Esophagus muscularis mucosa (tissue), 4 donors: ENCODE results near the gene ARHGAP32. TPM values are rescaled to one million over a fixed set of nuclear protein-coding genes. Genes with fewer than 3 reads are reported as not detected.
"Not testable (repeated sequence)": the region's sequence is repeated elsewhere in the genome, so short reads cannot be mapped to it uniquely, and the experiment has no call there.

Experiments used
- DNase-seq: peaks from one replicate; pipeline ENCODE4 v3.0.0-alpha.2; 2017; ENCODE audit errors: extremely low spot score
- H3K27ac ChIP-seq, 4 donors: fragments of 200-600 bp; sonication (generic); replicated peaks in 1 of 4; 1 replicate in 3 of 4; 2 replicates in 1 of 4; pipeline ENCODE4 v1.5.1; 2016 to 2019; ENCODE audit warnings: mild to moderate bottlenecking in 1 of 4
- H3K27me3 ChIP-seq, 4 donors: fragments of 200-600 bp; sonication (generic); one replicate each; pipeline versions ENCODE4 v1.5.1 to v1.6.0; 2016 to 2019
- H3K36me3 ChIP-seq, 4 donors: fragments of 200-600 bp; sonication (generic); one replicate each; pipeline ENCODE4 v1.5.1; 2016 to 2019
- H3K4me1 ChIP-seq, 4 donors: fragments of 200-600 bp; sonication (generic); one replicate each; pipeline ENCODE4 v1.5.1; 2016 to 2019
- H3K4me3 ChIP-seq, 4 donors: fragments of 200-600 bp; sonication (generic); 1 replicate in 2 of 4; 2 replicates in 2 of 4; pipeline ENCODE4 v1.5.1; 2016 to 2019; ENCODE audit warnings: mild to moderate bottlenecking in 4 of 4, moderate library complexity in 1 of 4
- H3K9me3 ChIP-seq, 4 donors: fragments of 200-600 bp; sonication (generic); 1 replicate in 3 of 4; 2 replicates in 1 of 4; pipeline ENCODE4 v1.5.1; 2016 to 2019
- EP300 ChIP-seq: sonication (generic); formaldehyde crosslinking; IDR thresholded peaks from one replicate; pipeline ENCODE4 v1.6.1; 2017; ENCODE audit warnings: antibody characterized with exemption
- POLR2A ChIP-seq: fragments of 450-650 bp; IDR thresholded peaks from one replicate; pipeline ENCODE4 v1.6.1; 2017; ENCODE audit warnings: antibody characterized with exemption, moderate library complexity, mild to moderate bottlenecking, low read depth
- POLR2AphosphoS5 ChIP-seq, 2 donors: sonication (generic); formaldehyde crosslinking; IDR thresholded peaks; one replicate each; pipeline ENCODE4 v1.6.1; 2017; ENCODE audit warnings: antibody characterized with exemption in 2 of 2
- WGBS: methylation state at CpG from one replicate; pipeline ENCODE4 v1.1.5; 2018; 5-methylcytosine and 5-hydroxymethylcytosine counted together
- intact Hi-C: fragments of 100-400 bp; cut with DNase I; formaldehyde crosslinking; loops from one replicate; pipeline ENCODE4 v1.15.1; 2023
- total RNA-seq, 4 donors: library from RNA; depleted of rRNA; stranded (reverse); fragments of >200 nt; gene quantifications; one replicate each; pipeline versions ENCODE4 v1.1.0 to v1.2.1, GENCODE V29; 2016
- TF ChIP-seq, protein P1 (sequence below), 3 experiments: fragments of 200-600 bp in 2 of 3; fragments of 450-650 bp in 1 of 3; sonication (generic) in 2 of 3; IDR thresholded peaks; one replicate each; pipeline ENCODE4 v1.5.1; 2017 to 2019; ENCODE audit warnings: antibody characterized with exemption in 3 of 3, mild to moderate bottlenecking in 2 of 3, moderate library complexity in 1 of 3

ARHGAP32 gene
- total RNA-seq, 4 donors from 2014 or later = 11.9 to 17.0 (median 15.8) TPM

DNA sequence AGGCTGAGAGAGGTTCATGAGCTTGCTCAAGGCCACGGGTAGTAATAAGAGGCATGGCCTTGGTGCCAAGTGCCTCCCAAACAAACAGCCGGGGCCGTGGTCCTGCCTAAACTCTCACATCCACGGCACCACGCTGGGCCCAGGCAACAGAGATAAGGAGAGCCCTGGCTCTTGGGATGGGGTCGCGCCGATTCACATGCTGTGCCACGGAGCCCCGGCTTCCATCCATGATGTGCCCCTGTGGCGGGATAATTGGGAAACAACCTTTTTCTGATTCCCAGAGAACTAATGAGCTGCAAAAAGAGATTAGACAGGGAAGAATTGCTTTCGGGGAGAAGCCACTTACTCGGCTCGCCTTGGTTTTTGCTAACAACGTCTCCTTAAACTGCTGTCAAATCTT, 271.5 kb downstream of the ARHGAP32 start:
- WGBS = 91% methylated on average over 14 of the region's 15 CpGs
- no peaks in the 10 kb centered on the region for H3K36me3 ChIP-seq
- no peaks in the 10 kb centered on the region for H3K4me1 ChIP-seq
- intact Hi-C loops = no loop called here
- no peak overlapping the region for H3K27ac ChIP-seq
- H3K27me3 ChIP-seq = peaks cover 0 to 6% (median 0%) of the 10 kb centered on the region in 4 donors
- no peak overlapping the region for H3K4me3 ChIP-seq
- TF ChIP-seq EP300 (no peak), POLR2AphosphoS5 (IDR thresholded peaks at IDR 0.05) (no peak), POLR2A (no peak)
- TF ChIP-seq, protein P1, sequence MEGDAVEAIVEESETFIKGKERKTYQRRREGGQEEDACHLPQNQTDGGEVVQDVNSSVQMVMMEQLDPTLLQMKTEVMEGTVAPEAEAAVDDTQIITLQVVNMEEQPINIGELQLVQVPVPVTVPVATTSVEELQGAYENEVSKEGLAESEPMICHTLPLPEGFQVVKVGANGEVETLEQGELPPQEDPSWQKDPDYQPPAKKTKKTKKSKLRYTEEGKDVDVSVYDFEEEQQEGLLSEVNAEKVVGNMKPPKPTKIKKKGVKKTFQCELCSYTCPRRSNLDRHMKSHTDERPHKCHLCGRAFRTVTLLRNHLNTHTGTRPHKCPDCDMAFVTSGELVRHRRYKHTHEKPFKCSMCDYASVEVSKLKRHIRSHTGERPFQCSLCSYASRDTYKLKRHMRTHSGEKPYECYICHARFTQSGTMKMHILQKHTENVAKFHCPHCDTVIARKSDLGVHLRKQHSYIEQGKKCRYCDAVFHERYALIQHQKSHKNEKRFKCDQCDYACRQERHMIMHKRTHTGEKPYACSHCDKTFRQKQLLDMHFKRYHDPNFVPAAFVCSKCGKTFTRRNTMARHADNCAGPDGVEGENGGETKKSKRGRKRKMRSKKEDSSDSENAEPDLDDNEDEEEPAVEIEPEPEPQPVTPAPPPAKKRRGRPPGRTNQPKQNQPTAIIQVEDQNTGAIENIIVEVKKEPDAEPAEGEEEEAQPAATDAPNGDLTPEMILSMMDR (IDR thresholded peaks at IDR 0.05) = no peak
- H3K9me3 ChIP-seq = no peaks in the 10 kb centered on the region
- no peak for DNase-seq

DNA sequence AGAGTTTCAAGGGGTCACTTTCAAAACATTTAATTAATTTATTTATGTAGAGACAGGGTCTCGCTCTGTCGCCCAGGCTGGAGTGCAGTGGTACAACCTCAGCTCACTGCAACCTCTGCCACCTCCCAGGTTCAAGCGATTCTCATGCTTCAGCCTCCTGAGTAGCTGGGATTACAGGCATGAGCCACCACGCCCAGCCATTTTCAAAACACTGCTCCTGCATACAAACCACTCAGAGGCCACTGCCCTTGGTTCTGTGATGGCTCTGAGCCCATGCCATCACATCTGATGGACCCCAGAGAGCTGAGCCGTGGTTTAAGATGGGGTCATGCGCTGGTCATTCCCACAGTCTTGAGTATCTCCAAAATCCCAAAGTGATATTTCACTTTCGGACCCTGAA, 272.5 kb downstream of the ARHGAP32 start:
- DNase-seq, H3K27me3 ChIP-seq, H3K4me1 ChIP-seq, H3K27ac ChIP-seq, H3K9me3 ChIP-seq, H3K36me3 ChIP-seq, intact Hi-C loops, H3K4me3 ChIP-seq: not testable (repeated sequence)
- 73% methylated on average over 7 of the region's 7 CpGs for WGBS

DNA sequence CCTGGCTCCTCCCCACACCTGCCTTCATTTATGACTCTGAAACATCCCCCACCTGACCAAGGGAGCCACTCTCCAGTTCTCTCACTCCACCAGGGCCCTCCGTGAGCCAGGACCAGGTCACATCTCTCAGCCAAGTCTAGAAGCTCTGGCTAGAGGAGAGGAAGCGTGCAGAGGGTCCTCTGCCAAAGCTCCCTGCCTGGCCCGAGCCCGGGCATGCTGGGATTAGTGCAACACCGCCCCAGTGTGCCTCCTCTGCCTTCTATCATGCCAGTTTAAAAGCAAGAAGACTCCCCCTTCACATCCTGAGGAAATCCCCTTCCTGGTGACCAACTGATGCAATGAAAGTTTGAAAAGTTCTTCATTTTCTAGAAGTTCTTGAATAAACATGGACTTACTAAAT, 272.9 kb downstream of the ARHGAP32 start:
- Histone ChIP-seq H3K27me3 (peaks cover 0 to 6% (median 0%) of the 10 kb centered on the region in 4 donors), H3K36me3 (no peaks in the 10 kb centered on the region), H3K9me3 (no peaks in the 10 kb centered on the region), H3K4me1 (peaks cover 0 to 6% (median 0%) of the 10 kb centered on the region in 4 donors), H3K27ac (no peak overlapping the region), H3K4me3 (no peak overlapping the region)
- TF ChIP-seq POLR2AphosphoS5 (IDR thresholded peaks at IDR 0.05) (no peak), POLR2A (no peak), EP300 (no peak)
- TF ChIP-seq, protein P1 (IDR thresholded peaks at IDR 0.05) = no peak
- DNase-seq = no peak
- WGBS = 83% methylated on average over 3 of the region's 5 CpGs
- intact Hi-C loops = no loop called here

DNA sequence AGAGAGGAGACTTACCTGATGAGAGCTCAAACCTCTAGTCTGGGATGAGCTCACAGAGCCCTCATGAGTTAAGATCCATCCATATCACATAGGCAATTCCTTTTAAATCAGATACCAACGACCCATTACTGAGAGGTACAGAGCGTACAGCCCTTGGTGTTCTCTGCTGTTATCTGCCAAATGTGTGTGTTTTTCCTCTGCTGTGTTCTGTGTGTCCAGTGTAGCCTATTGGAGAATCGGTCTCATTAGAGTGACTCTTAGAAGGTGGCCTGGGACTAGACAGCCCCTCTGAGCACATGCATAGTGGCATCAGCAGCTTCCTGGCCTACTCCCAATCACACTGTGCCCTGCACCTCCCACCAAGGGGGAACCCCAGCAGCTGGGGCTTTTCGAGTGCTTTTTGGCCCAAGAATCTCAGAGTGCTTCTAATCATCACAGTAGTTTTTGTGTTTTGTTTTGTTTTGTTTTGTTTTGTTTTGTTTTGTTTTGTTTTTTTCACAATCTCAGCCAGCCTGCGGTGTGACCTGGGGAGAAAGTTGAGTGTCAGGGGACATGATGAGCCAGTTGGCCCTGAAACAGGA, 274.9 kb downstream of the ARHGAP32 start:
- WGBS = 73% methylated on average over 4 of the region's 5 CpGs
- no peaks in the 10 kb centered on the region for H3K9me3 ChIP-seq
- H3K27ac ChIP-seq = no peak overlapping the region

DNA sequence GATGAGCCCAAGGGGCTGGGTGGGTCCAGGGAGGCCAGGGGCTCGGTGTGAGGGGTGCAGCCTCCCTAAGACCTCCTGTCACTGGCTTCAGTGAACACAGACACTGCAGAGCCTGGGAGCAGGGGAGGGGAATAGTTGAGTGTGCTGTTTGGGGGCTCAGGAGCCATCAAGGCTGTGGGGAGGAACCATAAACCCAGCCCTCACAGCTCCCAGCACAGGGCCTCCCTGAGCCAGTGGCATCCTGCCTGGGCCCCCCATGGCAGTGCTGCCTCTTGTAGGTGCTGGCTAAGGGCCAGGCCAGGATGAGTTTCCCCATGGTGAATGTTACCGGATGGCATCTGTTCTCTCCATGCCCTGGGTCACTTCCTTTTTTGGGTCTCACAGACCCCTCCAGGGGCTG, 275.4 kb downstream of the ARHGAP32 start:
- DNase-seq = no peak
- intact Hi-C loops = no loop called here
- Histone ChIP-seq H3K27ac (no peak overlapping the region), H3K9me3 (no peaks in the 10 kb centered on the region), H3K27me3 (peaks cover 0 to 11% (median 0%) of the 10 kb centered on the region in 4 donors), H3K4me3 (no peak overlapping the region), H3K36me3 (no peaks in the 10 kb centered on the region), H3K4me1 (peaks cover 0 to 6% (median 0%) of the 10 kb centered on the region in 4 donors)
- no peak for TF ChIP-seq EP300
- no peak for TF ChIP-seq POLR2AphosphoS5 (IDR thresholded peaks at IDR 0.05)
- TF ChIP-seq, protein P1 (IDR thresholded peaks at IDR 0.05) = no peak
- no peak for TF ChIP-seq POLR2A
- WGBS = 90% methylated on average over 2 of the region's 2 CpGs

More for the DNA sequence above, 274.9 kb downstream of the ARHGAP32 start:
- Histone ChIP-seq H3K4me1 (peaks cover 0 to 6% (median 0%) of the 10 kb centered on the region in 4 donors), H3K4me3 (no peak overlapping the region), H3K27me3 (peaks cover 0 to 6% (median 0%) of the 10 kb centered on the region in 4 donors), H3K36me3 (no peaks in the 10 kb centered on the region)
- intact Hi-C loops = no loop called here
- TF ChIP-seq, protein P1 (IDR thresholded peaks at IDR 0.05) = no peak
- TF ChIP-seq POLR2A (no peak), POLR2AphosphoS5 (IDR thresholded peaks at IDR 0.05) (no peak), EP300 (no peak)
- DNase-seq = no peak
